HepG2 (cell line): Measurements from ENCODE around the gene ABCA8.

Experiments
- POLR2A ChIP-seq, 2 experiments: IDR thresholded peaks; 2 replicates each; pipeline ENCODE4 v1.6.1; 2011; ENCODE audit warnings: low read depth in 2 of 2, low read length in 2 of 2, mild to moderate bottlenecking in 1 of 2, moderate library complexity in 1 of 2; ENCODE audit not compliant: insufficient read depth in 1 of 2
- ZNF619 ChIP-seq: sonication (generic); formaldehyde crosslinking; IDR thresholded peaks from 2 replicates; pipeline ENCODE4 v1.4.0; 2020; ENCODE audit warnings: mild to moderate bottlenecking, missing genetic modification reagents
- ZXDC ChIP-seq: sonication (generic); formaldehyde crosslinking; IDR thresholded peaks from 2 replicates; pipeline ENCODE4 v1.5.0; 2020; ENCODE audit warnings: mild to moderate bottlenecking, missing genetic modification reagents

DNA sequence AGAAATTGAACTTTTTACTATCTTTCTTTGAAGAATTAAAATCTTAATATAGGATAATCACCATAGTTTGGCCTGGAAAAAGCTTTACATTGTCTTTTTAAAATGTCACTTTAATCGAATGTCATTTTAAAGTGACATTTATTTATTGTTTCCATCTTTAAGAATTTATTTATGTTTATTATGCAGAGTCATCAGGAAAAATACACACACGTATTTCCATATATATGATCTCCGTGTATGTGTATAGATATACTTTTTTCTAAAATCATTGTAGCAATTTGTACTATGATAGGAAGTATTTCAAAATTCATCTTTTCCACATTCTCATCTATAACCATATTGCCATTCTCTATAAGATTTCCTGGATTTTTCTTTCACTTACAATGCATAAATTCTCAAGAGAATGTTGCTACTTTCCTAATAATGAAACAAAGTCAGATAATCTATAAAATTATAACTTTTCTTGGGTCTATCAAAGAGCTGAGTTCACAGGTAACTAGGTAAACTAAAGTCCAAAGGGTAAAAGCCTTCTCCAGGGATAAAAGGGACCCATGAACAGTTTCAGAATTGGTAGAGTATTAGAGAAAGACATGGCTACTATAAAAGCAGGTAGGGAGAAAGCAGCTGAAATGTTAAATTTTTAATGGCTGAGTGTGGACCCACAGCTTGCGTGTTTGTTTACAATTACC is 11.9 kb downstream of the ABCA8 start:
- no peak for TF ChIP-seq ZNF619 (CRISPR knock-in tag)
- no peak for TF ChIP-seq POLR2A (IDR thresholded peaks at IDR 0.05; ENCODE audit: insufficient read depth in 1 of 2, low read depth in 2 of 2, low read length in 2 of 2)
- no peak for TF ChIP-seq ZXDC (CRISPR knock-in tag)
